Thyroid gland (tissue), 4 donors: ENCODE results near the gene ZBTB4.
"Not testable (repeated sequence)": the region's sequence is repeated elsewhere in the genome, so short reads cannot be mapped to it uniquely, and the experiment has no call there.

Source experiments
- CTCF ChIP-seq, 6 experiments: fragments of 200-600 bp in 3 of 6; fragments of 450-650 bp in 3 of 6; sonication (generic) in 3 of 6; IDR thresholded peaks; one replicate each; pipeline ENCODE4 v1.5.1; 2016 to 2019; ENCODE audit warnings: antibody characterized with exemption in 6 of 6, mild to moderate bottlenecking in 2 of 6, inconsistent platforms in 1 of 6, moderate library complexity in 1 of 6
- POLR2A ChIP-seq, 2 donors: fragments of 450-650 bp; IDR thresholded peaks; one replicate each; pipeline ENCODE4 v1.6.1; 2017; ENCODE audit warnings: antibody characterized with exemption in 2 of 2, mild to moderate bottlenecking in 2 of 2, moderate library complexity in 1 of 2

GRCh38 chr17:7469843-7470242 is 9.6 kb downstream of the ZBTB4 start:
- not testable (repeated sequence) for TF ChIP-seq POLR2A, CTCF (IDR thresholded peaks at IDR 0.05)
